GM10248 (cell line): ENCODE results near the gene ANGPT4.

Source experiments
- CTCF ChIA-PET: fragments of 300-600 bp; sonication (Branson Sonifier 250); formaldehyde crosslinking; extraction: SDS; loops from one replicate; lab custom pipeline; 2021; ENCODE audit warnings: antibody characterized with exemption; lab: Yijun Ruan, JAX
- POLR2A ChIA-PET: fragments of 350-650 bp; sonication (Branson Sonifier 250); formaldehyde crosslinking; extraction: SDS; loops from one replicate; lab custom pipeline; 2020; ENCODE audit warnings: antibody characterized with exemption; lab: Yijun Ruan, JAX
- DNase-seq: peaks from one replicate; pipeline ENCODE4 v3.0.0; 2012; ENCODE audit errors: extremely low spot score
- CTCF ChIP-seq: IDR thresholded peaks from 2 replicates; pipeline ENCODE4 v1.5.1; 2012; ENCODE audit warnings: mild to moderate bottlenecking, low read depth; ENCODE audit errors: extremely low read depth, missing control alignments, control extremely low read depth

The ANGPT4 gene

DNA sequence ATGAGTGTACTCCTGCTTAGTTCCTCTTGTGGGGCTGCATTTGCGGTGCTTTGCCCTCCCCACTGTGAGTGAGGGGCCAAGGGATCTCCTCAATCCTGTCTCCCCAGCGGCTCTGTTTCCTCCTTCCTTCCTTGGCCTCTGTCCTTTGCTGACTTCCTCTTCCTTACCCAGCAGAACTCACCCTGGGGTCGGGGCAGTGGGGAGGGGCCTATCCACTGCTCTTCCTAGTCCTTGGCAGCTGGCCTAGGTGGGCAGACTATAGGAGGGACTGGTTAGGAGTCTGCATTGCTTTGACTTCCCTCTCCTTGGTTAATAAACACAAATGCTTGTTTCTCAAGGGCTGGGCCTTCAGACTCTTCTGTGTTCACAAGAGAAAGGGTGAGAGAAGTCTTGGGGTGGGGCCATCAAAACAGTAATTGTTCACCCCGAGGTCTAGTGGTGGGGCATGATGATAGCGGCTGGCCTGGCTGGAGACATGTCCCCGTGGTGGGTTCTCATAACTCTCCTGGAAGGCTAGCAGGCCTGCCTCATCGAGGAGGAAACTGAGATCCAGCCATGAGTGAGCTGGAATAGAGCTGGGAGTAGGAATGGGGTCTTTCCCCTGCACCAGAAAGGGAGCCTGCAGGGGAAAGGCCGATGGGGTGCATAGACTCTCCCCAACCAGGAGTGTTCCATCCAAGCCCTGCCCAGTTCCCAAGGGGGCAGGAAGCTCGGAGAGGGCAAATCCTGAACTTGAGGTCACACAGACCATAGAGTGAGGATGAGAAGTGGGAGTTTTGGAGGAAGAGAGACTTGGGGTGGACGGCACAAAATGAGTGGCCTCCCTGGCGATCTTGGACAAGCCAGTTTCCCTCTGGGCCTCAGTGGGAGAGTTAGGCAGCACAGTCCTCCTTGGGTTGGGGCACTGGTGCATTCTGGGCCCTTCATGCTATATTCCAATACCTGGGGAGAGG, 69.9 kb downstream of the ANGPT4 start:
- no peak for DNase-seq
- TF ChIP-seq CTCF = no peak
- CTCF ChIA-PET = interaction anchor here (1.5 to 1.9 kb wide), 3 partner anchors 8 to 121 kb away, joined by 3 to 11 read pairs (median 4); partner anchors contain the start of gene FAM110A
- POLR2A ChIA-PET = no interaction called here

- TF ChIP-seq CTCF = no peak
- DNase-seq = no peak
- CTCF ChIA-PET = no interaction called here
- POLR2A ChIA-PET = no interaction called here
Measured at GRCh38 chr20:845226-845868, 70.8 kb downstream of the ANGPT4 start.

DNA sequence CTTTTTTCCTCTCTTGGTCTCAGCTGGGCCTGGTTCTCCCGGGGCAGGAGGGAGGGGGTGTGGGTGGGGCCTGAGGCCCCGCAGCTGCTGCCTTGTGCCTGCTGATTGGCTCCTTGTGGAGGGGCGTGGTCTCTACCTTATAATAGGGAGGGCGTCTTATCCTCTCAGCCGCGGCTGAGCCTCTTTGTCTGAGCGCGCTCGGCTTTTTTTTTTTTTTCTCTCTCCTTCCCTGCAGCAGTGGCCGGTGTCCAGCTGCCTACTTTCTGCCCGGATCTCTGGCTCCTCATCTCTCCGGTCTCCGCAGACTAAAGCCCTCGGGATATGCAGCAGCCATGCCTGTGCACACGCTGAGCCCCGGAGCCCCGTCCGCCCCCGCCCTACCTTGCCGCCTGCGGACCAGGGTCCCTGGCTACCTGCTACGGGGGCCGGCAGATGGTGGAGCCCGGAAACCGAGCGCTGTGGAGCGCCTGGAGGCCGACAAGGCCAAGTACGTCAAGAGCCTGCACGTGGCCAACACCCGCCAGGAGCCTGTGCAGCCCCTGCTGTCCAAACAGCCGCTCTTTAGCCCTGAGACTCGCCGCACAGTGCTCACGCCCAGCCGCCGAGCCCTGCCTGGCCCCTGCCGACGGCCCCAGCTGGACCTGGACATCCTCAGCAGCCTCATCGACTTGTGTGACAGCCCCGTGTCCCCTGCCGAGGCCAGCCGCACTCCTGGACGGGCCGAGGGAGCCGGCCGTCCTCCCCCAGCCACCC, 71.5 kb downstream of the ANGPT4 start:
- no peak for TF ChIP-seq CTCF
- peak; percentile 96 for DNase-seq
- POLR2A ChIA-PET = interaction anchor here (0.6 to 1.0 kb wide), 3 partner anchors 11 to 431 kb away, joined by 3 to 10 read pairs (median 6); partner anchors contain the start of gene FAM110A
- CTCF ChIA-PET = interaction anchor here (2.2 kb wide), 1 partner anchor 12 kb away, joined by 8 read pairs; the partner anchor contains the start of gene FAM110A

- DNase-seq = no peak
- ChIA-PET CTCF (interaction anchor here (1.0 to 2.2 kb wide), 3 partner anchors 11 to 265 kb away, joined by 3 to 8 read pairs (median 3); partner anchors contain the start of gene FAM110A), POLR2A (interaction anchor here (0.6 to 1.0 kb wide), 3 partner anchors 10 to 432 kb away, joined by 3 to 10 read pairs (median 6); partner anchors contain the start of gene FAM110A)
Measured at GRCh38 chr20:843912-844311, 72.2 kb downstream of the ANGPT4 start.

GRCh38 chr20:842547-842940, 73.6 kb downstream of the ANGPT4 start:
- ChIA-PET POLR2A (no interaction called here), CTCF (interaction anchor here (1.1 to 1.3 kb wide), 2 partner anchors 9 to 16 kb away, joined by 3 read pairs; no protein-coding TSS in a partner anchor)
- no peak for TF ChIP-seq CTCF
- no peak for DNase-seq

More at GRCh38 chr20:843912-844311, 72.2 kb downstream of the ANGPT4 start:
- TF ChIP-seq CTCF = no peak
